SU-DHL-6 (cell line): ENCODE results near the gene SLC6A17.

Experiments
- H2AFZ ChIP-seq: fragments of 200-600 bp; sonication (generic); 2 replicates; pipeline ENCODE4 v1.6.1; 2014; ENCODE audit warnings: low read depth, mild to moderate bottlenecking, moderate library complexity, mixed read lengths, antibody characterized with exemption, low read length; ENCODE audit not compliant: severe bottlenecking
- H3F3A ChIP-seq: fragments of 200-600 bp; shearing (Covaris generic); 2 replicates; pipeline ENCODE4 v1.6.0; 2016; ENCODE audit warnings: antibody characterized with exemption, mild to moderate bottlenecking; ENCODE audit not compliant: insufficient read depth
- H3K27ac ChIP-seq: fragments of 200-600 bp; sonication (generic); 2 replicates; pipeline ENCODE4 v1.5.1; 2016; ENCODE audit warnings: low read depth, mild to moderate bottlenecking, low read length, moderate library complexity, mixed read lengths
- H3K27me3 ChIP-seq: fragments of 200-600 bp; sonication (generic), shearing (Covaris generic); 2 replicates; pipeline ENCODE4 v1.6.0; 2014; ENCODE audit warnings: mild to moderate bottlenecking, low read length
- H3K36me3 ChIP-seq: fragments of 200-600 bp; sonication (generic); 2 replicates; pipeline ENCODE4 v1.6.1; 2014; ENCODE audit warnings: mild to moderate bottlenecking, low read length, mixed read lengths
- H3K4me2 ChIP-seq: fragments of 300-600, 200-600 bp; shearing (Covaris generic), sonication (generic); 2 replicates; pipeline ENCODE4 v1.6.0; 2014; ENCODE audit warnings: low read length, low read depth, mild to moderate bottlenecking; ENCODE audit not compliant: poor library complexity, severe bottlenecking
- H3K4me3 ChIP-seq: fragments of 200-600 bp; sonication (generic); 2 replicates; pipeline ENCODE4 v1.5.1; 2014; ENCODE audit warnings: antibody characterized with exemption, low read length, mild to moderate bottlenecking, mixed read lengths; ENCODE audit not compliant: insufficient read depth, poor library complexity, severe bottlenecking
- H3K79me2 ChIP-seq: fragments of 200-600 bp; sonication (generic); 2 replicates; pipeline ENCODE4 v1.6.1; 2014; ENCODE audit warnings: mild to moderate bottlenecking, low read length, moderate library complexity; ENCODE audit not compliant: insufficient read depth
- H3K9ac ChIP-seq: fragments of 200-600 bp; sonication (generic); 2 replicates; pipeline ENCODE4 v1.7.0; 2014; ENCODE audit warnings: mild to moderate bottlenecking, low read length
- H3K9me2 ChIP-seq: fragments of 200-600 bp; sonication (generic); replicated peaks from 2 replicates; pipeline ENCODE4 v1.6.1; 2014; ENCODE audit warnings: low read length; ENCODE audit not compliant: insufficient read depth
- H3K9me3 ChIP-seq: fragments of 200-600 bp; sonication (generic); 2 replicates; pipeline ENCODE4 v1.6.1; 2014; ENCODE audit warnings: low read length, mixed read lengths; ENCODE audit not compliant: insufficient read depth
- H4K20me1 ChIP-seq: fragments of 200-600 bp; sonication (generic); 2 replicates; pipeline ENCODE4 v1.6.1; 2014; ENCODE audit warnings: low read depth, mild to moderate bottlenecking, antibody characterized with exemption, low read length, moderate library complexity, mixed read lengths
- EZH2phosphoT487 ChIP-seq: fragments of 200-600 bp; sonication (generic), shearing (Covaris generic); conservative IDR thresholded peaks from 2 replicates; pipeline ENCODE4 v1.6.1; 2018; ENCODE audit warnings: mild to moderate bottlenecking, antibody characterized with exemption, low read length, moderate library complexity, mixed read lengths
- TF ChIP-seq, protein P1 (sequence below): fragments of 200-600 bp; sonication (generic); IDR thresholded peaks from one replicate; pipeline ENCODE4 v1.5.1; 2017; ENCODE audit warnings: antibody characterized with exemption, mild to moderate bottlenecking, low read length, moderate library complexity; ENCODE audit not compliant: insufficient read depth, poor library complexity, severe bottlenecking

Gene SLC6A17

DNA sequence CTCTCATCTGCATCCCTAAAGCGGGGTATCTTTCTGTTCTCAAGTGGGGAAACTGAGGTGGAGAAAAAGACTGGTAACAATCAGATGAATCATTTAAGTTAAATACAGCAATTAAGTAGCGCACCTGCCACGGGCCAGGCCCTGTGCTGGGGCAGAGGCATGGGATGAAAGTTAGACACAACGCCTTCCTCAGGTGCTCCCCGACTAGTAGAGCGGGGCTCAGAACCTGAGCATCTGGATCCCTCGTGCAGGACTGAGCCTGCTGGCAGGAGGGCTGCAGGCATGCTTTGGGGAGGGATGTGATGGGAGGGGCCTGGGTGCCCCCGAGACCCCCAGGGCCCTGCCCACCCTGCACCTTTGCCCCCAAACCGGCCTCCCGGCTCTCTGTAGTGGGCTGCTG, 44.9 kb downstream of the SLC6A17 start:
- Histone ChIP-seq H3K9me2 (no peaks in the 10 kb centered on the region), H3K27me3 (no peaks in the 10 kb centered on the region), H3F3A (no peaks in the 10 kb centered on the region), H3K36me3 (no peaks in the 10 kb centered on the region), H4K20me1 (no peaks in the 10 kb centered on the region), H3K4me2 (no peak overlapping the region), H3K4me3 (no peak overlapping the region), H3K9me3 (no peaks in the 10 kb centered on the region), H3K27ac (no peak overlapping the region), H3K79me2 (no peaks in the 10 kb centered on the region), H3K9ac (no peak overlapping the region), H2AFZ (no peak overlapping the region)
- TF ChIP-seq, protein P1, sequence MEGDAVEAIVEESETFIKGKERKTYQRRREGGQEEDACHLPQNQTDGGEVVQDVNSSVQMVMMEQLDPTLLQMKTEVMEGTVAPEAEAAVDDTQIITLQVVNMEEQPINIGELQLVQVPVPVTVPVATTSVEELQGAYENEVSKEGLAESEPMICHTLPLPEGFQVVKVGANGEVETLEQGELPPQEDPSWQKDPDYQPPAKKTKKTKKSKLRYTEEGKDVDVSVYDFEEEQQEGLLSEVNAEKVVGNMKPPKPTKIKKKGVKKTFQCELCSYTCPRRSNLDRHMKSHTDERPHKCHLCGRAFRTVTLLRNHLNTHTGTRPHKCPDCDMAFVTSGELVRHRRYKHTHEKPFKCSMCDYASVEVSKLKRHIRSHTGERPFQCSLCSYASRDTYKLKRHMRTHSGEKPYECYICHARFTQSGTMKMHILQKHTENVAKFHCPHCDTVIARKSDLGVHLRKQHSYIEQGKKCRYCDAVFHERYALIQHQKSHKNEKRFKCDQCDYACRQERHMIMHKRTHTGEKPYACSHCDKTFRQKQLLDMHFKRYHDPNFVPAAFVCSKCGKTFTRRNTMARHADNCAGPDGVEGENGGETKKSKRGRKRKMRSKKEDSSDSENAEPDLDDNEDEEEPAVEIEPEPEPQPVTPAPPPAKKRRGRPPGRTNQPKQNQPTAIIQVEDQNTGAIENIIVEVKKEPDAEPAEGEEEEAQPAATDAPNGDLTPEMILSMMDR: no peak
- TF ChIP-seq EZH2phosphoT487: no peak

DNA sequence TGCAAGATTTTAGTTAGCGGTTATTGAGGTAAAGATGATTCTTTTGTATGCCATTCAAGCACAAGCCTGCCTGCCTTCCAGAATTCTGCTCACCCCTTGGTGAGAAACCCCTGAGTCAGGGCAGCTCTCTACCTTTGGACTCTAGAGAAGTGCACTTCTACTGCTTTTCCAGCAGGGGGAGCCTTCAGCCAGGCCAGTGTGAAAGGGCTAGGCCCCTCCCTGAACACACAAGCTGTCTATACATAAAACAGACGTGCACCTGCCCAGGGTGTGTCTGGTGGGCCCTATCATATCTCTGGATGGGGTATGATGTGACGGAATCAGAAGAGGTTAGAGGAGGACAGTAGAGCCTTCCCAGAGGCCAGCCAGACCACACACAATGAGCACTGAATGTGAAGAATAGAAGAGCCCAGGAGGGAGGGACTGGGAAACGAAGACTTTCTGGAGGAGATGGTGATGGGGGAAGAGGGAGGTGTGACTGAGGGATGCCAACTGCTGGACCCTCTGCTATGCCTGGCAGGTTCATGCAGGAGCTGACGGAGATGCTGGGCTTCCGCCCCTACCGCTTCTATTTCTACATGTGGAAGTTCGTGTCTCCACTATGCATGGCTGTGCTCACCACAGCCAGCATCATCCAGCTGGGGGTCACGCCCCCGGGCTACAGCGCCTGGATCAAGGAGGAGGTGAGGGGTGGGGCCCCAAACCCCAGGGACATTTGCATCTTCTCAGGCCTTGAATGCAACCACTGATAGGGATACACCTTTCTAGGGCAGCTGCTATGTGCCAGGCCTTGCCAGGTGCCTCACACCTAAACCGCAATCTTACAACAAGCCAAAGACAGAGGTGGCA, 46.8 kb downstream of the SLC6A17 start:
- Histone ChIP-seq H3K36me3 (no peaks in the 10 kb centered on the region), H3K9me3 (no peaks in the 10 kb centered on the region), H3K79me2 (no peaks in the 10 kb centered on the region), H2AFZ (no peak overlapping the region), H3F3A (no peaks in the 10 kb centered on the region), H3K4me2 (no peak overlapping the region), H4K20me1 (no peaks in the 10 kb centered on the region), H3K27me3 (no peaks in the 10 kb centered on the region), H3K27ac (no peak overlapping the region), H3K9me2 (no peaks in the 10 kb centered on the region), H3K4me3 (no peak overlapping the region), H3K9ac (no peak overlapping the region)
- no peak for TF ChIP-seq EZH2phosphoT487
- TF ChIP-seq, protein P1: peak; percentile 93

DNA sequence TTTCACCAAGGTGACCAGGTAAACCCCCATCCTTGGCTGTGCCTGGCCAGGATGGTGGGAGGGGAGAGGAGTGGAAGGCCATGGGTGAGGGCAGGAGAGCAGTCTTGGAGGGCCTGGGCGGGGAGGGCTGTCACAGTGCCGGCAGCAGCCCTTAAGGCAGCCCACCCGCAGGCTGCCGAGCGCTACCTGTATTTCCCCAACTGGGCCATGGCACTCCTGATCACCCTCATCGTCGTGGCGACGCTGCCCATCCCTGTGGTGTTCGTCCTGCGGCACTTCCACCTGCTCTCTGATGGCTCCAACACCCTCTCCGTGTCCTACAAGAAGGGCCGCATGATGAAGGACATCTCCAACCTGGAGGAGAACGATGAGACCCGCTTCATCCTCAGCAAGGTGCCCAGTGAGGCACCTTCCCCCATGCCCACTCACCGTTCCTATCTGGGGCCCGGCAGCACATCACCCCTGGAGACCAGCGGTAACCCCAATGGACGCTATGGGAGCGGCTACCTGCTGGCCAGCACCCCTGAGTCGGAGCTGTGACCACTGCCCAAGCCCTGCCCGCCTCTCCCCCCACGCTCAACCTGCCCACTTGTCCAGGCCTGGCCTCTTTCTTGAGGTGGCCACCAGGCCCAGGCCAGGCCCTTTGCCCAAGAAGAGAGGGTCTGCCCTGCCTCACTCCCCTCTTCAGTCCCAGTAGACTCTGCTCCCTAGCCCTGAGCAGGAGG, 47.8 kb downstream of the SLC6A17 start:
- no peak for TF ChIP-seq EZH2phosphoT487
- TF ChIP-seq, protein P1: no peak
- Histone ChIP-seq H2AFZ (no peak overlapping the region), H3K79me2 (no peaks in the 10 kb centered on the region), H3K36me3 (no peaks in the 10 kb centered on the region), H3K27ac (no peak overlapping the region), H3K4me3 (no peak overlapping the region), H3K4me2 (no peak overlapping the region), H3K9me3 (no peaks in the 10 kb centered on the region), H3K9me2 (no peaks in the 10 kb centered on the region), H4K20me1 (no peaks in the 10 kb centered on the region), H3K27me3 (no peaks in the 10 kb centered on the region), H3F3A (no peaks in the 10 kb centered on the region), H3K9ac (no peak overlapping the region)
